Mammary epithelial cell (primary cell): ENCODE data around the gene CYFIP1.

Experiments
- EZH2 ChIP-seq: IDR thresholded peaks from 2 replicates; pipeline ENCODE4 v1.6.1; 2012; ENCODE audit warnings: low read length, inconsistent platforms, borderline replicate concordance
- TF ChIP-seq, protein P1 (sequence below), 2 donors: IDR thresholded peaks in 1 of 2; conservative IDR thresholded peaks in 1 of 2; 2 replicates each; pipeline ENCODE4 v1.5.1; 2011 to 2012; ENCODE audit warnings: inconsistent platforms in 2 of 2, low read length in 2 of 2, mild to moderate bottlenecking in 2 of 2, control low read depth in 1 of 2, low read depth in 1 of 2; ENCODE audit not compliant: insufficient read depth in 1 of 2; ENCODE audit errors: extremely low read depth in 1 of 2

DNA sequence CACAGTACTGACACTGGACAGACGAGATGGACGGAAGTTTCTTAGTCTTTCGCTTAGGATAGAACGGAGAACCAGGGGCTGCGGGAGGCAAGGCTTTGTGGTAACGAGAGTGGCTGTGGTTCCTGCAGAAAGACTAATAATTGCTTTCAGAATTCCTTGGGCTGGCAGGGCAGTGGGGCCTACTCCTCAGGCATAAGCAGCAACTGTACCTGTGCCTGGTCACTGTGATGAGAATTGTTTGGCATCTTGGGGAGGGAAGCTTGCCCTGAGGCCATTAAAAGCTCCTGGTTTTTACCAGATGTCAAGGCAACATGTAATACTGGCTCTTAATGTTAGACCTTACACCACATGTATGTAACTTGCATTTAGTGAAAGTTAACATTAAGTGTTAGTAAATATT, 134.1 kb downstream of the CYFIP1 start:
- TF ChIP-seq, protein P1, sequence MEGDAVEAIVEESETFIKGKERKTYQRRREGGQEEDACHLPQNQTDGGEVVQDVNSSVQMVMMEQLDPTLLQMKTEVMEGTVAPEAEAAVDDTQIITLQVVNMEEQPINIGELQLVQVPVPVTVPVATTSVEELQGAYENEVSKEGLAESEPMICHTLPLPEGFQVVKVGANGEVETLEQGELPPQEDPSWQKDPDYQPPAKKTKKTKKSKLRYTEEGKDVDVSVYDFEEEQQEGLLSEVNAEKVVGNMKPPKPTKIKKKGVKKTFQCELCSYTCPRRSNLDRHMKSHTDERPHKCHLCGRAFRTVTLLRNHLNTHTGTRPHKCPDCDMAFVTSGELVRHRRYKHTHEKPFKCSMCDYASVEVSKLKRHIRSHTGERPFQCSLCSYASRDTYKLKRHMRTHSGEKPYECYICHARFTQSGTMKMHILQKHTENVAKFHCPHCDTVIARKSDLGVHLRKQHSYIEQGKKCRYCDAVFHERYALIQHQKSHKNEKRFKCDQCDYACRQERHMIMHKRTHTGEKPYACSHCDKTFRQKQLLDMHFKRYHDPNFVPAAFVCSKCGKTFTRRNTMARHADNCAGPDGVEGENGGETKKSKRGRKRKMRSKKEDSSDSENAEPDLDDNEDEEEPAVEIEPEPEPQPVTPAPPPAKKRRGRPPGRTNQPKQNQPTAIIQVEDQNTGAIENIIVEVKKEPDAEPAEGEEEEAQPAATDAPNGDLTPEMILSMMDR (conservative IDR thresholded peaks at IDR 0.05 in 1 of 2, IDR thresholded peaks at IDR 0.05 in 1 of 2; ENCODE audit: extremely low read depth in 1 of 2, insufficient read depth in 1 of 2, low read depth in 1 of 2, low read length in 2 of 2): no peak
- TF ChIP-seq EZH2: no peak
